NCI-H226 (cell line): ENCODE measurements around the gene FAM72D.
"Not testable (repeated sequence)": the region's sequence is repeated elsewhere in the genome, so short reads cannot be mapped to it uniquely, and the experiment has no call there.

Experiments
- DNase-seq: peaks from one replicate; pipeline ENCODE4 v3.0.0-alpha.2; 2015

The FAM72D gene

DNA sequence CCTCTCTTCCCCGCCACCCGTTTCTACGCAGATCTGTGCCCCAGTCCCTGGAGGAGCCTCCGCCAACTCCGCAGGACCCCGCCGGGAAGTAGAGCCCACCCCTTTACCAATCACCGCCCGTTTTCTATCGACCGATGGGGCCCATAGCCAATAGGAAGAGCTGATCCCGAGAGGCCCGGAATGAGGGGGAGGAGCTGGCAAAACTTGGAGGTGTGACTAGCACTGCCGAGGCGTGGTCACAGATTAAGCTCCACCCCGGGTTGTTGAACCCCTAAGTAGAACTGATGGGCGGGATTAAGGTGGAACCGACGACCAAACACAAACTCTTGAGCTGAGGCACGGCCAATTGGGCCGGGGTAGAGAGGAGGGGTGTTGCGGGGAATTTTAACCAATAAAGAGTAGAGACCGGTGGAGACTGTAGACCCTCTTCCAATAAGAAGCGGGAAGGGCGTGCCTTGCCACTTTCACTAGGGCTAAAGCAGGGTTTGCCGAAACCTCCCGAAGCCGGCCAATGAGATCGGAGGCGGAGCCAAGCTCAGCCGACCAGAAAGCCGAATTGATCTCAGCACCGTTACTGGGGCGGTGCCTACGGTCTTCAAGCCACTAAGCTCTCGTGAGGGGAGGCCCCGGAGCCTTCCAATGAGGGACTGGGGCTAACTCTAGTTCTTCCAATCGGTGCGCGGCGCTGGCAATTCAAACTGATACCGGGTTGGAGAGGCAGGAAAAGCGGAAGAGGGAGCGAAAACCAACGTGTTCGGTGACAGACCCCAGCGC is at the start of gene FAM72D, which contains the start of gene SRGAP2B:
TSS of gene FAM72D (plus strand) at position 691 of the 774 bp plus-strand sequence. CDS start 874 bp downstream, outside the sequence.
TSS of gene SRGAP2B (minus strand) at position 45 of the 774 bp plus-strand sequence. CDS start 2,427 bp downstream, outside the sequence.
- not testable (repeated sequence) for DNase-seq

DNA sequence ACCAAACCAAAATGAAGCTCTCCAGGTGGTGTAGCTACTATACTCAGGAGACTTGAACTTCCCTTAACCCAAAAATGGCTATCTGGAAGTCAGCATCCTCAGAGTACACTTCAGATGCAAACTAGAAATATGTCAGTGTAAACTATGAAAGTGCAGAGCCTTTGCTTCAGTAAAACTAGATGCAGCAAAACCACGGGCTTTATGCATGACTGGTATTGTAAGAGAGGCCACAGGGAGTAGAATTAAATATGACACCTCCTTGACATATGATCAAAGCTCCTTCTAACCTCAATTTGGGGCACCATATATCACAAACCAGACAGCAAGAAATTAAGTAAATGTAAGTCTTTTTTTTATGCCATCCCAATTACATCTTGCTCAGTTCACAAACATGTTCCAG is 48.2 kb upstream of the FAM72D start:
- DNase-seq = not testable (repeated sequence)

GRCh38 chr1:145048181-145048856 is 47.5 kb upstream of the FAM72D start:
- DNase-seq = not testable (repeated sequence)

- DNase-seq = not testable (repeated sequence)
These were observed 43.6 kb upstream of the FAM72D start for GRCh38 chr1:145052019-145052776.

GRCh38 chr1:145053428-145053827 is 42.3 kb upstream of the FAM72D start:
- DNase-seq = not testable (repeated sequence)

DNA sequence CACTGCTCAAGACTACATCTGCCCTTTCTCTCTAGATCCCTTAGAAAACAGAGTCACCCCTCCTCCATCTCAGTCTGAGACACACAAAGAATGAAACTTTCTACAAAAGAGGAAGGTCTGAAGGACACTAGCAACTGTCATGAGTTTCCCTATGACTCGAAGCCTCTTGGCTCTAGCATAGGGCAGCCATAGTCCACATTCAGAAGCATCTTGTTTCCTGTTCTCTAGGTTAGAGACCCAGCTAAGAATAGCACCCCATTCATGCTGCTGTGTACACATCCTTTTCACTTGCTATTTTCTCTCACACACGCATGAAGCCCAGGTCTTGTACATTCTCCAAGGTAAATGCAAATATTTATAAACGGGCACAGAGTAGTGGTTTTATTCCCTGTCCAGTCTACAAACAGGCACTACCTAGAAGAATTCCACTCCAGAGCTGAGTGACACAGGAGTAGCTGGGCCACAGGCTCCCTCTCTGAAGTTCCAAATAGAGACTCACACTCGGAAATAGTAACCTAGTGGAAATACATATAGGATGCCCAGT is 40.5 kb upstream of the FAM72D start:
- DNase-seq = not testable (repeated sequence)

DNA sequence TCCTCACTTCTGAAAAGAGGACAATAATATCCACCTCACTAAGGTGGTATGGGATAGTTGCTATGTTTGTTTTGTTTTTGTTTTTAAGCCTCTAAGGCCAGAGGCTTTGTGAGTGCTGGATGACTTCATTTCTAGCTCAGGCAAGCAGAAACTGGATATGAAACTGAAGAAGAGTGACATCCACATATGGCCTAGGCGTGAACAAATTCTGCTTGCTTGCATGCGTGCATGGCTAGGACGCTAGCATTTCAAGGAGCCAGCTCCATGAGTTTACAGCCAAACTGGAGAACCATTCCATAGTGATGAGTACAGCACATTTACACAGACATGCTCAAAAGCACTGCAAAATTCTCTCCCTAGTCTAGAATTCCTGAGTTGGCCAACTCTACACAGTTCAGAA is 37.6 kb upstream of the FAM72D start:
- DNase-seq = not testable (repeated sequence)

DNA sequence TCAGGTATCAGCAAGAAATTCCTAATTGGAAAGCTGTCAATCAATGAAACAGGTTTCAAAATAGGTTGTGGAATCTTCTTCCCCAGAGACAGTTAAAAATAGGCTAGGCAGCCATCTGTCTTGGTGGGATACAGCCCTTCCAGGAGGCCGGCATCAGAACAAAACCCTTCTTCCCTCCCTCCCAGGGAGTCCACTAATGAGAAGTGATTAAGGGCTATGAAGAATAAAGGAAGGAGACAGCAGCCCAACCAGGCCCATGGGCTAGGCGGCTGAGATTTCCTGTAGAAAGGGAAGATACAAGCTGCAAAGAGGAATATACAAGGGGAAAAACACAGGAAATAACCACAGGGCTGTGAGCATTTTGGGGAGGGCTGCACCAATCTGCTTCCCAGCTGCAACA is 32.5 kb upstream of the FAM72D start:
- DNase-seq = not testable (repeated sequence)

DNA sequence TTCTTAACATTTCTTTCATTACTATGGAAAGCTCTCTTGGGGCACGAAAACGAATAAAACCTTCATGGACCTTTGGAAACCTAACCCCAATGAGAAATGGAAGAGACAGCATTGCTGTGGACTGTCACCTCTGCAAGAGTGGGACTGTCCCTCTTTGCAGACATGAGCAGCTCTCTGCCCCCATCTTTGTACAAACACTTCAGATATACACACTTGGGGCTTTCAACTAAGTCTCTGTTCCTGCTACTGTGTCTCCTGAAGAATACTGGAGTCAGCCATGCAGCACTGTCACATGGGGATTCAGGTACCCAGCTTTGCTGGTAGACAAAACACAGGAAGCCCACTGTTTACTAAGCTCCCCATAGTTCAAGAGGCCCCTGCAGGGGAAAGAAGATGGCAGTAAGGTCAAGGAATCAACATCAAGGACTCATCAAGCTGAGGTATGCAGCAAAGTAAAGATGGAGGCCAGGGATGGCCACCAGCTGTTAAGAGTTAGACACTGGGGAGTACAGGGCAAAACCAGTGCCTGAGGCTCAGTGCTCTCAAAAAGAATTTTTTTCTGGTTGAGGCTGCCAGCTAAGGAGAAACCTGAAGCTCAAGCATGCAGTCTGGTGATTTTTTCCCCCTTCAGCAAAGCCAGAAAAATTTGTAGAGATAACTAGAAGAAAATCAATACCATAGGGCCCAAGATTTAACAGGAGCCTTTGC is 31.7 kb upstream of the FAM72D start:
- DNase-seq = not testable (repeated sequence)

DNA sequence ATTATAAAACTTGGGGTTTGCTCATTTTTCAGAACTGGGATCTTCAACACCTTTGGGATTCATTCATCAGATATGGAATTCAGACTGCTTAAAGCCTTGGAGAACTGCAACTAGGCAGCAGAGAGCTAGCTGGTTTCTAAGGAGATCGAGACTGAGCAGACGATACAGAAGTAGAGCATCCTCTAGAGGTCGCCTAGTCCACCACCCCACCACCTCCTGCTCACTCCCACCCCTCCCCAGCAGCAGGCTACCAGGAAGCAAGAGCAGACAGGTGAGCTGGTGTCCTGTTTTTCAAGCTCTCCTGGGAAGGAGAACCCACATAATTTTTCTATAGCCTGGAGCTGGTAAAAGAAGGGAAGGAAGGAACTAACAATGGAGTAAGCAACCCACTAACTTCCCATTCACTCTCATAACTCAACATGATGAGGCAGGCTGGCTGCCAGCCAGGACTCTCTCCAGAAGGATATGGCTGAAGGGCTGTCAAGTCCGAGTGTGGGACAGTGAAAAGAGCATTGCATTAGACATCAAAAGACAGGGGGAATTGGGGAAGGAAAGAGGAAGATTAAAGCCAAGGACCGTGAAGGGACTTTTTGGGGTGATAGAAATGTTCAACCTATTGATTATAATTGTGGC is 30.5 kb upstream of the FAM72D start:
- not testable (repeated sequence) for DNase-seq

DNA sequence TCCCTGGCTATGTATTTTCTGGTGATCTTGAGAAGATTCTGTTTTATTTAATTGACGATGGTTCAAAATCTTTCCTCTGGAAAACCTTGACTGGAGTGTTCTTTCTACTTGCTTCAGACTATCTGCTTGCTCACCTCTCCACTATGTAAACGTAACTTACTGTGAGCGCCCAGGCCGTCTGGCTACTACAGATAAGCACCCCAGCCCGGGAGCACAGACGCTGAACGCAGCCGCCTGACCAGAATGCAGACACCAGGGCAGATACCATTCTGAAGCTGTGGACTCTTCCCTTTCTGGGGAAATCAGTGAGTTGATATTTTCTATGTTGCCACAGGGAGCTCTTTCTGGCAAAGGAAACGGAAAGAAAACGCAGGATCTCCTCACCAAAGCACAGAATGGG is 29.3 kb upstream of the FAM72D start:
- DNase-seq = not testable (repeated sequence)

GRCh38 chr1:145071569-145071968 is 24.2 kb upstream of the FAM72D start:
- not testable (repeated sequence) for DNase-seq

- not testable (repeated sequence) for DNase-seq
These were observed 21.7 kb upstream of the FAM72D start for GRCh38 chr1:145074021-145074559.

GRCh38 chr1:145076877-145077276 is 18.9 kb upstream of the FAM72D start:
- not testable (repeated sequence) for DNase-seq

- DNase-seq = not testable (repeated sequence)
These were observed 17.6 kb upstream of the FAM72D start for GRCh38 chr1:145077872-145078786.

DNA sequence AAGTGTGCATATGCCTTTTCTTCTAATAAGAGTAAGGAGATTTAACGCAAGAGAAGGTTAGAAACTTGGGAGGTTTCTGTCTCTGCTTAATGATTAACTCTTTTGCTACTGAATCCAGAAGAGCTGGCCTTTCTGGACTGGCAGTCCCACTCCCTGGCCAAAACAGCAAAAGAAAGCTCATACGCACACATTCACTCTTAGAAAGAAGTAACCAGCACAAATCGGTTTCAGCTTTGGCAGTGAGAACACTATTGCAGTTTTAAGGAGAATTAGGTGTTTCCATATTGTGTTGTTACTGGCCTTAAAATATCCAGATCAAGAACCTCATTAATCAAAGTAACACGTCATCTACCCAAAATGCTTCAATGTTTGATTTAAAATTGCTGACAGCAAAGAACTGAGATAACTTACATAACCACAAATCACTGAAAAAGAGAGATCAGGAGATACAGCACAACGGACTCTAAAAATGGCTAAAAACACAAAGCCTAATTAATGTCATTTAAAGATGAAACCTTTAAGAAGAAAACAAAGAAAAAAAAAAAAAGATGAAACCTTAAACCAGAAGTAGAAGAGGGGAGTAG is 16.9 kb upstream of the FAM72D start:
- DNase-seq = not testable (repeated sequence)

GRCh38 chr1:145079737-145080136 is 16.0 kb upstream of the FAM72D start:
- not testable (repeated sequence) for DNase-seq

DNA sequence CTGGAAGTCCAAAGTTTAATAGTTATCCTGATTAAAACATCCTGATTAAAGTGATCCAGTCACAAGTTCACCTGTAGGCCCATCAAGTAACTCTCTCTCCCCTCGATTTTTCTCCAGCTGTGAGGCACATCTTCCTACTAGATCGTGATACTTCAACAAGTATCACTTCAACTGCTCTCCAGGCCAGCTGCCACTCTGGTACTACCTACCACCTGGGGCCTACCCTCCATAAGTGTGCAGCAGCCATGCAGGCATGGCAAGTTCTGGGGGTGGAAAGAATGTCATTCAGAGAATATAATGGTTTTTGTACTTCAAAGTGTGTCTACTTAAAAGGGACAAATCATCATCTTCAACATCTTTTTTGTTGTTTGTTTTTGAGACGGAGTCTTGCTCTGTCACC is 15.6 kb upstream of the FAM72D start:
- DNase-seq = not testable (repeated sequence)

GRCh38 chr1:145082483-145083255 is 13.1 kb upstream of the FAM72D start:
- not testable (repeated sequence) for DNase-seq
